Ovary (tissue), 9 donors: ENCODE results near the gene PCDH18. TPM values are rescaled to one million over a fixed set of nuclear protein-coding genes. Genes with fewer than 3 reads are reported as not detected.
"Not testable (repeated sequence)": the region's sequence is repeated elsewhere in the genome, so short reads cannot be mapped to it uniquely, and the experiment has no call there.

ENCODE experiments used
- DNase-seq, 5 donors: peaks; one replicate each; pipeline ENCODE4 v3.0.0-alpha.2; 2019 to 2020
- H3K27ac ChIP-seq, 2 donors: fragments of 200-600 bp; one replicate each; pipeline versions ENCODE4 v1.5.1 to v1.8.0; 2019 to 2022
- H3K27me3 ChIP-seq: fragments of 200-600 bp; one replicate; pipeline ENCODE4 v1.8.0; 2022
- H3K36me3 ChIP-seq: fragments of 200-600 bp; sonication (generic); one replicate; pipeline ENCODE4 v1.5.1; 2019
- H3K4me1 ChIP-seq: one replicate; pipeline ENCODE4 v1.8.1; 2013; ENCODE audit warnings: mild to moderate bottlenecking, moderate library complexity; ENCODE audit not compliant: insufficient read depth
- H3K4me3 ChIP-seq: fragments of 200-600 bp; sonication (generic); one replicate; pipeline ENCODE4 v1.5.1; 2017
- H3K9me3 ChIP-seq, 2 donors: fragments of 200-600 bp in 1 of 2; sonication (generic) in 1 of 2; one replicate each; pipeline versions ENCODE4 v1.5.1 to v1.8.1; 2013 to 2019; ENCODE audit warnings: mild to moderate bottlenecking in 1 of 2, moderate library complexity in 1 of 2
- EP300 ChIP-seq: sonication (generic); formaldehyde crosslinking; IDR thresholded peaks from one replicate; pipeline ENCODE4 v1.6.1; 2017; ENCODE audit warnings: antibody characterized with exemption
- POLR2A ChIP-seq: fragments of 450-650 bp; IDR thresholded peaks from one replicate; pipeline ENCODE4 v1.6.1; 2017; ENCODE audit warnings: antibody characterized with exemption, mild to moderate bottlenecking, moderate library complexity
- WGBS, 3 donors: extraction: QIAGEN DNeasy Blood & Tissue Kit in 1 of 3; methylation state at CpG; one replicate each; pipeline versions ENCODE4 v1.1.5 to v1.1.7; 2013 to 2017; 5-methylcytosine and 5-hydroxymethylcytosine counted together
- intact Hi-C, 4 donors: fragments of 100-400 bp; cut with DNase I; formaldehyde crosslinking; loops; one replicate each; pipeline versions ENCODE4 v1.11.0 to v1.15.1; 2022 to 2023
- polyA plus RNA-seq, 2 donors: library from polyadenylated mRNA; stranded (reverse); fragments of 200-250 nt in 1 of 2; fragments of 350-450 nt in 1 of 2; fragmentation: Illumina TruSeq in 1 of 2; extraction: RNeasy Lipid Tissue Mini Kit (QIAGEN cat#74804) in 1 of 2; gene quantifications; one replicate each; pipeline ENCODE4 v1.2.3, GENCODE V29; 2013 to 2014
- total RNA-seq, 7 donors: library from RNA; depleted of rRNA in 2 of 7; stranded (reverse); fragments of >200 nt in 2 of 7; fragmentation: NEBNext Ultra II Directional in 3 of 7; extraction: Animal tissue kit (Norgen Biotek cat#: 25700) in 3 of 7; gene quantifications; one replicate each; pipeline versions ENCODE4 v1.1.0 to v1.2.4, GENCODE V29; 2016 to 2023
- TF ChIP-seq, protein P1 (sequence below), 3 donors: fragments of 450-650 bp in 2 of 3; fragments of 200-600 bp in 1 of 3; IDR thresholded peaks; one replicate each; pipeline versions ENCODE4 v1.5.1 to v1.8.0; 2016 to 2022; ENCODE audit warnings: antibody characterized with exemption in 3 of 3, mild to moderate bottlenecking in 1 of 3
- donor health status: DM: no; HTN: no; CAD: no; lungs with moderate emphysema.
- donor health status: DM: no; HTN: no; CAD: no.
- donor health status: Bipolar disorder and iron deficiency.
- donor health status: DM: yes; HTN: yes; CAD: no.
- donor health status: DM: no; HTN: no; CAD: no.
- donor health status: DM: yes; HTN: yes; CAD: no.

The PCDH18 gene
- total and polyA plus RNA-seq, 9 donors = 14.1 to 48.4 (median 15.7) TPM

DNA sequence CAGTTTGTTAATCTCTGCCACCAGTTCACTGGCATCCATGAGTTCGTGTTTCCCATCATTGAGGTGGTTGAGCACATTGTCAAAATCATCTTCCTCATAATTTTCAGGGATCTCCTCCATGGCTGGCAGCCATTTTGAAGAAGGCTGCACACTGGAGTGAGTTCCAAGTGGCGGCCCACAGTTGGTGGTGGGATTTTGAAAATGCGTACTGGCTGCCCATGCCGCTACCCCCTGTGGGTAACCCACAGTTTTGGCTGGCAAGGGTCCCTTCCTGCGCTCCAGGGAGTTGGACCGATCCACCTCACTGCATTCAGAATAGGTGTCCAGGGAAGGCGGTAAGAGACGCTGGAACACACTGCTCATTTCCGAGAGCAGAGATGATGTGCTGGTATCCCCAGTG lies 11.2 kb downstream of the PCDH18 start:
- WGBS, 3 donors = 96 to 97% (median 97%) methylated on average over 9 of the region's 9 CpGs
- no peaks in the 10 kb centered on the region for H3K27me3 ChIP-seq
- H3K9me3 ChIP-seq = no peaks in the 10 kb centered on the region
- no peak for DNase-seq
- H3K27ac ChIP-seq = no peak overlapping the region
- TF ChIP-seq POLR2A = no peak
- TF ChIP-seq EP300 = no peak
- TF ChIP-seq, protein P1, sequence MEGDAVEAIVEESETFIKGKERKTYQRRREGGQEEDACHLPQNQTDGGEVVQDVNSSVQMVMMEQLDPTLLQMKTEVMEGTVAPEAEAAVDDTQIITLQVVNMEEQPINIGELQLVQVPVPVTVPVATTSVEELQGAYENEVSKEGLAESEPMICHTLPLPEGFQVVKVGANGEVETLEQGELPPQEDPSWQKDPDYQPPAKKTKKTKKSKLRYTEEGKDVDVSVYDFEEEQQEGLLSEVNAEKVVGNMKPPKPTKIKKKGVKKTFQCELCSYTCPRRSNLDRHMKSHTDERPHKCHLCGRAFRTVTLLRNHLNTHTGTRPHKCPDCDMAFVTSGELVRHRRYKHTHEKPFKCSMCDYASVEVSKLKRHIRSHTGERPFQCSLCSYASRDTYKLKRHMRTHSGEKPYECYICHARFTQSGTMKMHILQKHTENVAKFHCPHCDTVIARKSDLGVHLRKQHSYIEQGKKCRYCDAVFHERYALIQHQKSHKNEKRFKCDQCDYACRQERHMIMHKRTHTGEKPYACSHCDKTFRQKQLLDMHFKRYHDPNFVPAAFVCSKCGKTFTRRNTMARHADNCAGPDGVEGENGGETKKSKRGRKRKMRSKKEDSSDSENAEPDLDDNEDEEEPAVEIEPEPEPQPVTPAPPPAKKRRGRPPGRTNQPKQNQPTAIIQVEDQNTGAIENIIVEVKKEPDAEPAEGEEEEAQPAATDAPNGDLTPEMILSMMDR (IDR thresholded peaks at IDR 0.05) = no peak
- H3K36me3 ChIP-seq = no peaks in the 10 kb centered on the region
- intact Hi-C loops = no loop called here
- no peak overlapping the region for H3K4me3 ChIP-seq
- peaks cover 2% of the 10 kb centered on the region for H3K4me1 ChIP-seq

DNA sequence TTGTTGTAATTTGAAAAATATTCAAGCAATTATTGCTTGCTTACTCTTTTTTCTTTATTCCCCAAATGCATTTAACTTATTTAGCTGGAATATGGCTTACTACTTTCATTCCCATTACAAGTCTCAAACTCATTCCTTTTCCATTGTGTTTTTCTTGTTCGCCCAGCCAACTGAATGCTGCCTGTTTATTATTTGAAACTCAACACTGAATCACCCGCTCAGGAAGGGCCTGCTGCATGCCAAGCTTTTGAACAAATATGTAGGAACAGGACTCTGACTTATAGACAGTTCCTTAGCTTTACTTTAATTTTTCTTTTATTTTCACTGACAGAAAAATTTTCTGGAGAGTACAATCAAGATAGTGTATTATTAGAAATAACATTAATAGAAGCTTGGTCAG lies 12.9 kb downstream of the PCDH18 start:
- intact Hi-C loops = no loop called here
- 32 to 49% (median 34%) methylated on average over 2 of the region's 2 CpGs for WGBS, 3 donors
- Histone ChIP-seq H3K27ac (no peak overlapping the region), H3K4me3 (no peak overlapping the region), H3K9me3 (no peaks in the 10 kb centered on the region), H3K36me3 (no peaks in the 10 kb centered on the region), H3K4me1 (no peaks in the 10 kb centered on the region), H3K27me3 (no peaks in the 10 kb centered on the region)
- TF ChIP-seq, protein P1 (IDR thresholded peaks at IDR 0.05) = no peak
- no peak for TF ChIP-seq EP300
- no peak for TF ChIP-seq POLR2A
- no peak for DNase-seq

DNA sequence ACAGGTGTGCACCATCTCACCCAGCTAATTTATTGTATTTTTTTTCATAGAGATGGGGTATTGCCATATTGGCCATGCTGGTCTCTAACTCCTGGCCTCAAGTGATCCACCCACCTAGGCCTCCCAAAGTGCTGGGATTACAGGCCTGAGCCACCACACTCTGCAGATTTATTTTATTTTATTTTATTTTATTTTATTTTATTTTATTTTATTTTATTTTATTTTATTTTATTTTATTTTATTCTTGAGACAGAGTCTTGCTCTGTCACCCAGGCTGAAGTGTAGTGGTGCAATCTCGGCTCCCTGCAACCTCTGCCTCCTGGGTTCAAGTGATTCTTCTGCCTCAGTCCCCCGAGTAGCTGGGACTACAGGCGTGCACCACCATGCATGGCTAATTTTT lies 15.0 kb downstream of the PCDH18 start:
- H3K27ac ChIP-seq, intact Hi-C loops, H3K36me3 ChIP-seq, H3K27me3 ChIP-seq, DNase-seq, H3K4me1 ChIP-seq, H3K4me3 ChIP-seq, H3K9me3 ChIP-seq: not testable (repeated sequence)
- WGBS, 3 donors = 93 to 97% (median 94%) methylated on average over 3 of the region's 3 CpGs

DNA sequence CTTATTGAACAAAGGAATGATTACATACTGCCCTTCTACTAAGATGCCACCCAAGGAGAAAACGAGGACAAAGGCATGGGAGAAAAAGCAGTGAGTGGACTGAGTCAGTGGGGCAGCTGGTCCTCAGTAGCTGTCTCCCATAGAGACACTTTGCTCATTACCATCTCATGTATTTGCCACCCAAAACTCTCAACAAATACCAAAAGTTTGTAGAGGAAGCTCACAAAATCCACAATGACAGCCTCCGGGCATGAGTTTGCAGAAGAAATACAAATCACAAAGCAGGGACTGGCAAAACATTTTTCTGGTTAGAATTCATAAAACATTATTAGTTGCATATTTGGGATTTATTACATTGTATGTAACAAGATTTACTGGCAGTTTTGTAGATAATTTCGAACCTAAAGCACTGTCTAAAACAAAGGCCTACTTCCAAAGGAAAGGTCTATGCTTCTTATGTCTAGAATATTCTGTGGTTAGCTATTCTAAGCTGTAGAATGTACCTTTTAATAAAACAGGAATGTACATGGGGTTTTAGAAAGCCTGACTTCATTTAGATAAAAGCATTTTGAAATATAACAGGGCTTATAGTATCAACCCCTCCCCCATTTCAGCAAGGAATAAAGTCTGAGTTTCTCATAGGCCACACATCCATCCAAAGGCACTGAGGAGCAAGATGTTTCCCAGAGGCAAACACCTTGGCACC lies 17.7 kb downstream of the PCDH18 start:
- Histone ChIP-seq H3K4me1 (peaks cover 4% of the 10 kb centered on the region), H3K27ac (no peak overlapping the region), H3K9me3 (no peaks in the 10 kb centered on the region), H3K4me3 (no peak overlapping the region), H3K27me3 (no peaks in the 10 kb centered on the region), H3K36me3 (no peaks in the 10 kb centered on the region)
- DNase-seq = no peak
- WGBS, 3 donors = 69 to 91% (median 86%) methylated on average over 3 of the region's 3 CpGs
- TF ChIP-seq, protein P1 (IDR thresholded peaks at IDR 0.05) = no peak
- TF ChIP-seq EP300 = no peak
- no peak for TF ChIP-seq POLR2A
- intact Hi-C loops = no loop called here

DNA sequence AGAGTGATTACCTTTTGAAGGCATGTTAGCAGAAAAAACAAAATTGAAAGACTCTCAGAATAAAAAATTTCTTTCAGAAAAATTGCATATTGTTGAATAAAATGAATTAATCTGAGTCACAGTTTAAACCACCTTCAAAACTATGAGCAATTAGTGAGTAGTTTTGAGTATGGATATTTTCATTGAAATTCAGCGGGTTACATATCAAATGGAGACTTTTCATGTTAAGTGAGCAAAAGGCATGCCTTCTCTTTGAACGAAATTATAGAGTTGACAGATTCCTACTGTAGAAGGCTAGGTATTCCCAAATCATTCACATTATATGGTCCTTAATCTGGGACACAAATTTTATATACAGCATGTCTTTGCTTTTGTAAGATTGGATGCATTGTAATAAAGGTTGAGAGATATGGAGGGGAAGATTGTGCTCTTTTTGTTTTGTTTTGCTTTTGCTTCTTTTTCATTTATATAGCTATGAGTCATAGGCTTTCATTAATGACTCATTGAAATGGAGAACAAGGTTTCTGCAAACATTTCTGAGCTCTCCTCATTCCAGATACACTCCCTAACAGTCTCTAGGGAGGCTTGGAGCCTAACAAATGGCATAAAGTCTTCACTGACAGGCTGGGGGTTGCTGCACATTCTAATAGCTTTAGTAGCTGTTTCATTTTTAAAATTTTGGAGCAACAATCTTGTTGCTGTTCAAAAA lies 21.6 kb downstream of the PCDH18 start:
- no peaks in the 10 kb centered on the region for H3K36me3 ChIP-seq
- no peak overlapping the region for H3K27ac ChIP-seq
- peak in 1 of 5 donors; percentile 36 for DNase-seq
- no peaks in the 10 kb centered on the region for H3K9me3 ChIP-seq
- TF ChIP-seq POLR2A (no peak), EP300 (no peak)
- TF ChIP-seq, protein P1 (IDR thresholded peaks at IDR 0.05) = no peak
- H3K27me3 ChIP-seq = no peaks in the 10 kb centered on the region
- peak overlapping the region; percentile 14 for H3K4me3 ChIP-seq
- intact Hi-C loops = no loop called here
- WGBS, 3 donors = 35 to 38% (median 35%) methylated on average over 2 of the region's 2 CpGs
- peaks cover 4% of the 10 kb centered on the region for H3K4me1 ChIP-seq
